ENCODE measurements around the gene MAML2. TPM values are rescaled to one million over a fixed set of nuclear protein-coding genes. Genes with fewer than 3 reads are reported as not detected.

Gene MAML2
- total RNA-seq, 1 experiment from 2014 or later, result 2.9 TPM

GRCh38 chr11:96054870-96055705 is 287.9 kb downstream of the MAML2 start:
- H3K27me3 ChIP-seq (ENCODE audit: control insufficient read depth, insufficient read depth, low read length), result no peaks in the 10 kb centered on the region
- TF ChIP-seq CTCF (IDR thresholded peaks at IDR 0.05), result peak; percentile 74; the same call in 1 of the 2 replicates
- TF ChIP-seq POLR2AphosphoS5 (IDR thresholded peaks at IDR 0.05; ENCODE audit: low read depth, low read length), result no peak
- no TSS peak for BruUV-seq (replicated peaks)
- ChIA-PET POLR2A (no interaction called here), CTCF (interaction anchor here (0.6 to 3.6 kb wide), 6 partner anchors 13 to 341 kb away, joined by 3 to 33 read pairs (median 6); partner anchors contain the start of gene MAML2)
- intact Hi-C loops (cut with micrococcal nuclease; ENCODE audit: unreplicated experiment) (loop anchor here (1.0 to 10.0 kb wide), 3 partner anchors 182 to 340 kb away; partner anchors contain the start of genes JRKL and MAML2), in situ Hi-C loops (cut with HindIII; ENCODE audit: low pct_unique_long_range_greater_than_20kb, low sequenced_read_pairs) (no loop called here)
- no peaks in the 10 kb centered on the region for H3K36me3 ChIP-seq (ENCODE audit: control insufficient read depth, insufficient read depth, low read length)
- DNase-seq (ENCODE audit: low read depth, low spot score) (peak; percentile 36), ATAC-seq (peak; percentile 75)
- no peak overlapping the region for H3K27ac ChIP-seq (ENCODE audit: low read length)
- H3K9me3 ChIP-seq (ENCODE audit: control insufficient read depth, insufficient read depth, low read depth, low read length), result no peaks in the 10 kb centered on the region
- H3K4me1 ChIP-seq (ENCODE audit: control insufficient read depth, insufficient read depth, low read length), result no peaks in the 10 kb centered on the region
- H3K4me3 ChIP-seq (ENCODE audit: low read depth in 2 of 2, low read length in 2 of 2), result no peak overlapping the region

- BruUV-seq (replicated peaks), result no TSS peak
- Histone ChIP-seq H3K27ac (ENCODE audit: low read length) (no peak overlapping the region), H3K36me3 (ENCODE audit: control insufficient read depth, insufficient read depth, low read length) (no peaks in the 10 kb centered on the region), H3K4me1 (ENCODE audit: control insufficient read depth, insufficient read depth, low read length) (no peaks in the 10 kb centered on the region), H3K4me3 (ENCODE audit: low read depth in 2 of 2, low read length in 2 of 2) (no peak overlapping the region), H3K27me3 (ENCODE audit: control insufficient read depth, insufficient read depth, low read length) (no peaks in the 10 kb centered on the region), H3K9me3 (ENCODE audit: control insufficient read depth, insufficient read depth, low read depth, low read length) (no peaks in the 10 kb centered on the region)
- ATAC-seq (no peak), DNase-seq (ENCODE audit: low read depth, low spot score) (no peak)
- POLR2A ChIA-PET, result no interaction called here
- intact Hi-C loops (cut with micrococcal nuclease; ENCODE audit: unreplicated experiment), result loop anchor here (10.0 kb wide), 1 partner anchor 342 kb away; the partner anchor contains the start of gene JRKL
- CTCF ChIA-PET, result interaction anchor here (3.6 kb wide), 1 partner anchor 290 kb away, joined by 33 read pairs; the partner anchor contains the start of gene MAML2
- TF ChIP-seq POLR2AphosphoS5 (IDR thresholded peaks at IDR 0.05; ENCODE audit: low read depth, low read length) (no peak), REST (IDR thresholded peaks at IDR 0.05; ENCODE audit: insufficient read depth in 1 of 2, low read depth in 2 of 2, low read length in 1 of 2) (no peak), TCF7L2 (IDR thresholded peaks at IDR 0.05; ENCODE audit: low read depth, low read length) (no peak), CTCF (IDR thresholded peaks at IDR 0.05) (no peak), SIN3A (IDR thresholded peaks at IDR 0.05; ENCODE audit: borderline replicate concordance, insufficient read depth, low read depth, low read length) (no peak)
- in situ Hi-C loops (cut with HindIII; ENCODE audit: low pct_unique_long_range_greater_than_20kb, low sequenced_read_pairs), result no loop called here
These were observed 289.9 kb downstream of the MAML2 start for GRCh38 chr11:96052921-96053651.

Measured in Panc1 (cell line).